ENCODE measurements around the gene PPM1N.

PPM1N gene

DNA sequence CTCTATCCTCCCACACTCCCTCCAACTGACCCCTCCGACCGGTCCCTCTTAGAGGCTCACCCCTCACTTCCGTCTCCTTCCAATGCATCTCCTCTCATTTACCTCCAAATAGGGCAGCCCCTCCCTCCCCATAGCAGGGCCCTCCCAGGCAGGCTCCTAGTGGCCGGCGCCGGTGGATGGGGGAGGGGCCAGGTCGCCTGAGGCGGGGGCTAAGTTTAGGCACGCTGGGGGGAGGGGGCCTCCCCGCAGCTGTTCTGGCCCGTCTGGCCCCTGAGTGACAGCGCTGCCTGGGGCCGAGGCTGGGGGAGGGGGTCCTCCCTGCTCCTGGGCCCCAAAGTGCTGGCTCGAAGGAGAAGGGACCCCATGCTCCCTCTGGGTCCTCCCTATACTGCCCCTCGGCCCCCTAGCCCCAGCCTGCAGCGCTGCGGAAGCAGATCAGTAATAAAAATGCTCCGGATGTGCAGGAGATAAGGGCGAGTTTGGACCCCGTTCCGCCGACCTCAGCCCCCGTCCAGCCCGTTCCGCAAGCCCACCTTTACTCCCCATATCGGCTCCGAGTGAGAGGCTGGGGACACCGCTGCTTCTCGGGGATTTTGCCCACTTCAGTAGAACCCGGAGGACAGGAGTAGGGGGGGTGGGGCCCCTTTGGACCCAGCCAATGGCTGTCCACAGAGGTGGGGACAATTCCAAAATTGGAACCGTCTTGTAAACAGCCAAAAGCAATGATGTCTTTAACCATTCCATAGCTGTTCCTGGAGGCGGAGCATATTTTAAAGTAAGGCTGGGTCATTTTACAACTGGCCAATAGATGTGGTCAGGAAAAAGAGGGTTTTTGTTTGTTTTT, 5.4 kb upstream of the PPM1N start:
- no peak for DNase-seq (ENCODE audit: low read depth)

DNA sequence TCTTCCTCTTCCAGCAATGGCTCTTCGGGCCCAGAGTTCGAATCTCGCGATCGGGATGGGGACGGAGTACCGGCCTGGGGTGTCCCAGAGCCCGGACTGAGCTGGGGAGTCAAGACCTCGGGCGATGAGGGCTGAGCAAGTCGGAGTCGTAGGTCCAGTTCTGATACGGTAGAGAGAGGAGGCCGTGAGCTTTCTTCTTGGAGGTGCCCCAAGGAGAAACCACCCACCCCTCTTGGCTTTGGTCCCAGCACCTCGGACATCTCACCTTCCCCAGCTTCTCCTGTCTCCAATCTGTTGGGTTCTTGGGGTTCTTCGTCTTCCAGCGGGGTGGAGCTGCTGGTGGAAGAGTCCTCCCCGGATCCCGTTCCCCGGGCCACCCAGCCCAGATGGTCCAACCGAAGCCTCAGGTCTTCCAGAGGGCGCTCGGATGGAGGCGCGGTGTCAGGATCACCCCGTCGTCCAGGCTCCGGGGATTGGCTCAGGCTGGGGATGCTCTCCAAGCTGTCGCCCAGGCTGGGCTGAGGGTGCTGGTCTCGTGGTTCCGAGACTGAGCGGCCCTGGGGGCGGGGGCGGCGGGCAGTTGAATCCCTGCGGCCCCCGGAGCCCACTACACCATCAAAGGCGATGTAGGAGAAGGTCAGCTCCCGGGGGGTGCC, 3.9 kb upstream of the PPM1N start:
- DNase-seq (ENCODE audit: low read depth), result no peak

GRCh38 chr19:45495178-45495577, 3.1 kb upstream of the PPM1N start:
- DNase-seq (ENCODE audit: low read depth), result no peak

DNA sequence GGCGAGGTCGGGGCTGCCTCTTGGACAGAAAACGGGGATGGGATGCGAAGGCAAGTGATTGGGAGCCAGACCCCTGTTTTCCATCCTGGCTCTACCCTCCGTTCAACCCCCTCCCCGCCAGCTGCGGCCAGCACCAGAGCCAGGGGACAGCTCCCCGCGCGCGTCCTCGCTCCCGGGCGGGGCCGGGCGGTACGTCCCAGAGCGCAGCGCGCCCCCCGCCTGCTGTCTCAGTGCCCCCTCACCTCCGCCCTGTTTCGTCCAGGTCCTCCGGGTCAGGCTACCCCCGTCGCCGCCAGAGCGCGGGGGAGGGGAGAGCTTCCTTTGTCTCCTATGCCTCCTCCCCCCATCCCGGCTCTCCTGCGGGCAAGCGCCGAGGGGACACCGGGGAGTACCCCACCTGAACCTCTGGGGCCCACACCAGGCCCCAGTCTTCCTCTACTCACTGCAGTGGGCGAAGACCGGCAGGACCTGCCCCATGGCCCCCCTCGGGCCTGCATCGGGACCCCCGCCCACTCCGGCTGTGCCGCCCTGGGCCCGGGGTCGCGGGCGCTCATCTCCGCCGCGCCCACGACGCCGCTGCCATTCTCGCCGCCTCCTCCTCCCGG, 1.8 kb upstream of the PPM1N start:
- DNase-seq (ENCODE audit: low read depth), result no peak

DNA sequence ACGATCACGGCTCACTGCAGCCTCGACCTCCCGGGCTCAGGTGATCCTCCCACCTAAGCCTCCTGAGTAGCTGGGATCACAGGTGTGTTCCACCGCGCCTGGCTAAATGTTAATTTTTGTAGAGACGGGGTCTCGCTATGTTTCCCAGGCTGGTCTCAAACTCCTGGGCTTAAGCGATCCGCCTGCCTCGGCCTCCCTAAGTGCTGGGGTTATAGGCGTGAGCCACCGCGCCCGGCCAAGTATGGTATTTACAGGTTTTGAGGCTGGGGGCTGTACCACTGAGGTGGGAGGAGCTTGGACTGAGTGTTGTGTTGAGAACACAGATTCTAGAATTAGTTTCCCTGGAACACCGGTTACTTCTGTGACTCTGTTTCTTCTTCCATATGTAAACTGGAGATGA, 452 bp upstream of the PPM1N start:
- no peak for DNase-seq (ENCODE audit: low read depth)

DNA sequence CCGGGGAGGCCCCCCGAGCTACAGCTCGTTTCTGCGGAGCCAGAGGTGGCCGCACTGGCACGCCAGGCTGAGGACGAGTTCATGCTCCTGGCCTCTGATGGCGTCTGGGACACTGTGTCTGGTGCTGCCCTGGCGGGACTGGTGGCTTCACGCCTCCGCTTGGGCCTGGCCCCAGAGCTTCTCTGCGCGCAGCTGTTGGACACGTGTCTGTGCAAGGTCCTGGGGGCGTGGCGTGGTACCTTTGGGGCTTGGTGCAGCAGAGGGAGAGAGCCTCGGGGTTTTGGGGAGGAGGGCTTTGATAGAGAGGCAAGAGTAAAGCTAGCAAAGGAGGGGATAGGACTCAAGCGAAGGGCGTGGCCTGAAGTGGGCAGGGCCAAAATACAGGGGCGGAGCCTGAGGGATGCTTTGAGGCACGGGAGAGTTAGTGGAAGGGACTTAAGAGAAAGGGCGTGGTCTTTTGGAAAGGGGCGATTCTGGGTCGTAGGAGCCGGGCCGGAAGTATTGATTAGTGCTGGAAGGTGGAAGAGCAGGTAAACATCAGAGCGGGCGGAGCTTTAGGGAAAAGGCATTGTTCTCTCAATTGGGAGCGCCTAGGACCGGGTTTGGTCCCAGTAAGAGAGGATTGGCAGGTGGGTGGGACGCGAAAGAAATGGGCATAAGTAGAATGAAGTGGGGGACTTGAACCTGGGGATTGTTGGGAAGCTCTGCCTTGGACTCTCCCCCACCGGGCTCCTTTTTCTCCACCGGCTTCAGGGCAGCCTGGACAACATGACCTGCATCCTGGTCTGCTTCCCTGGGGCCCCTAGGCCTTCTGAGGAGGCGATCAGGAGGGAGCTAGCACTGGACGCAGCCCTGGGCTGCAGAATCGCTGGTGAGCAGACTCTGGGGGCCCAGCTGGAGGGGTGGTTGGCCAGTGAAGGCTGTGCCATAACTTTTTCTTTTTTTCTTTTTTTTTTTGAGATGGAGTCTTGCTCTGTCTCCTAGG, 1.2 kb downstream of the PPM1N start:
- DNase-seq (ENCODE audit: low read depth), result no peak

DNA sequence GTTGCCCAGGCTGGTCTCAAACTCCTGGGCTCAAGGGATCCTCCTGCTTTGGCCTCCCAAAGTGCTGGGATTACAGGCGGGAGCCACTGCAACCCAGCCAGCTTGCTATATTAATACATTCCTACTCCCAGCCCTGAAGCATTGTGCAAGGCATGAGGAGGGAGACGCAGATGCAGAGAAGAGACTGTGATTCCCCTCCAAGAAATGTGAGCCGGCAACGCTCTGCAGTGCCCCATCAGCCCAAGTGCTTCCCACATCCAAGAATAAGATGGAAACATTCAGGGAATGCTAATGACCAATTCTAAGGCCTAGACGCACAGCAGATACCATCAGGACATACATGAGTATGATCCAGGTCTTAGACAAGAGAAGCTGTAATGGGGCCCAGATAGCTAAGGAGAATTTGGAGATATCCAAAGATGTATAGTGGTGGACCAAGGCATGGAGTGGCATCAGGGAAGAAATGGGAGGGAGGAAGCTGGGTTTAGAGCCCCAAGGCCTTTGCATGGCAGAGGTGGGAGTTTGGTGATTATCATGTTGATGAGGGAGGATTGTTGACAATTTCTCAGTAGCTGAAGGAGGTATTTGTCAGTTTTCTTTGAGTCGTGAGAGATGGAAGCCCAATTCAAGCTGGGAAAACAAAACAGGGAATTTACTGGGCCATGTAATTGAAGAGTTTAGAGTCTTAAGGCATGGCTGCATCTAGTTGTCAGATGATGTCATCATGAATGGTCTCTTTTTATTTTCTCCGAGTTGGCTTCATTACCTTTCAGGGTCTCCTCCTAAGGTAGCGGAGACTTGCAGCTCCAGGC, 2.9 kb downstream of the PPM1N start:
- no peak for DNase-seq (ENCODE audit: low read depth)

- DNase-seq (ENCODE audit: low read depth), result no peak
Measured at GRCh38 chr19:45501730-45502014, 3.4 kb downstream of the PPM1N start.

- DNase-seq (ENCODE audit: low read depth), result no peak
Measured at GRCh38 chr19:45502111-45502510, 3.9 kb downstream of the PPM1N start.

- no peak for DNase-seq (ENCODE audit: low read depth)
Measured at GRCh38 chr19:45503909-45504308, 5.7 kb downstream of the PPM1N start.

- DNase-seq (ENCODE audit: low read depth), result no peak
Measured at GRCh38 chr19:45505151-45505995, 7.1 kb downstream of the PPM1N start.

GRCh38 chr19:45505996-45506245, 7.7 kb downstream of the PPM1N start:
- no peak for DNase-seq (ENCODE audit: low read depth)

DNA sequence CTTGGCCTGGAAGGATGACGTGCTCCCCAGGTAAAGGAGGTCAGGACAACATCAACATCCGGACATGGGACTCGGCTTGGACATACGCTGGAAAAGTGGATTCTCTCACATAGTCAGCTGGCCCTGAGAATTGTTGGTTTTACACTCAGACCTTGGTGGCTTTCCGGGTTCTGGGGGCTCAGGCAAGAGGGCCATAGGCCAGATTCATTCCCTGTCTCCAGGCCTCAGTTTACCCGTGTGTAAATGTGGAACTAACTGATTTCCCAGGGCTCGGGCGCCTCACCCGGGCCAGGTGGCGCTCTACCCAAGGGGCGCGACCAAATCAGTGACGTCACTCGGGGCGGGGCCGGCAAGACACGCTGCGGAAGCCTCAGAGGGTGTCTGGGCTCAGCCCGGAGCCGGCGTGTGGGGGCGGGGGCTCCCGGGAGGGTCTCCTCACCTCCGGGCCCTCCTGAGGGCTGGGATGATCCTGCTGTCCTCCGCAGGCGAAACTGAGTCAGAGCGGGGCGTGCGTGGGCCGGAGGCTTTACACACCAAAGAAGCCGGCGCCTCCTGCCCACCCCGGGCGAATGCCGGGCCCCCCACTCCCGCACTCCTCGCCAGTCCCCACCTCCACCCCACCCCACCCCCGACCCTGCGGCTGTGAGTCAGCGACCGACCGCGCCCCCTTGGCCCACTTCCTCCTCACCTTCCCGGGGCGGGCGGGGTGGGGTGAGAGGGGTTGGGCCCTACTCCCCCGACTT, 8.2 kb downstream of the PPM1N start:
- no peak for DNase-seq (ENCODE audit: low read depth)

- no peak for DNase-seq (ENCODE audit: low read depth)
Measured at GRCh38 chr19:45506989-45507871, 9.0 kb downstream of the PPM1N start, which contains the start of gene VASP. Gene VASP, plus strand, starts transcription at chr19:45507479. Its CDS starts 293 bp downstream, at chr19:45507772.

DNA sequence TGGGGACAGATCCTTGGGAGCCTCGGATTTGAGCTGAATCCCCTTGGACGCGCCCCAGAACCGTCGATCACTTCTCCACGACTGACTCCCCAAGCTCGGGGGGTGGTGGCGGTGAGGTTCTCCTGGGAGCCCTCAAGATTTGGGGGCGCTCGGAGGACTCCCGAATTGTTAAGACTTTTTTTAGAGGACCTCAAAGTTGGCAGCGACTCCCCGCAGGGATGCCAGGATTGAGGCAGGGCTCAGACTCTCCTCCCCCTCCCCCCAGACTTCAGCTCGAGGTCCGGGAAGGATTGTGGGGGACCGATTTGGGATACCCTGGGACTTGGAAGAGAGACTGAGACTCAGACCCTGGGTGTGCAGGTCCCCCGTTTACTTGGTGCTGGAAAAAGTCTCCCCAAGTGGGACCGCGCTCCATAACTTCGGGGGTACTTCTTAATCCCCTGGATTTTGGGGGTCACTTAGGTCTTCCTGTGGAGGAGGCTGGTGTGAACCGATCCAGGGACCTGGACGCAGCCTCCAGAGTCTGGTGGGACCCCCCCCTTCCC, 9.7 kb downstream of the PPM1N start:
- no peak for DNase-seq (ENCODE audit: low read depth)

DNA sequence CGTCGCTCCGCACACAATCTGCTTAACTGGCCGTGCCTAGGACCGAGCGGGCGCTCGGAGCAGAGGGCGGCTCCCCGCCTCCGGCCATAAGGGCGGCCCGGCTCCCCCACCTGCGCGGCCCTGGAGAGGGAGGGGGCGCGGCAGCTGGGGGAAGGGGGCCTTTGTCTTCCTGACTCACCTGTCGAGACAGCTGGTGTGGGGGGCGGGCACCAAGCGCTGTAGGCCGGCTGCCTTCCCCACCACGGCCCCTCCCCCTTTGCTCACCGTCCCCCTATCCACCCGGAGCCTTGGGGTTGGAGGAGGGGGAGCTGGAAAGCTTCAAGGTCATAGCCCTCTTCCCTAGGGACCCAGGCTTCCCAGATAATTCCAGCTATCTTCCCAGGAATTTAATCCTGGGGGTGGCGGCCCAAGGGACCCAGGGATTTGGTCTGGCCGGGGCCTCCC, 10.2 kb downstream of the PPM1N start:
- DNase-seq (ENCODE audit: low read depth), result no peak

DNA sequence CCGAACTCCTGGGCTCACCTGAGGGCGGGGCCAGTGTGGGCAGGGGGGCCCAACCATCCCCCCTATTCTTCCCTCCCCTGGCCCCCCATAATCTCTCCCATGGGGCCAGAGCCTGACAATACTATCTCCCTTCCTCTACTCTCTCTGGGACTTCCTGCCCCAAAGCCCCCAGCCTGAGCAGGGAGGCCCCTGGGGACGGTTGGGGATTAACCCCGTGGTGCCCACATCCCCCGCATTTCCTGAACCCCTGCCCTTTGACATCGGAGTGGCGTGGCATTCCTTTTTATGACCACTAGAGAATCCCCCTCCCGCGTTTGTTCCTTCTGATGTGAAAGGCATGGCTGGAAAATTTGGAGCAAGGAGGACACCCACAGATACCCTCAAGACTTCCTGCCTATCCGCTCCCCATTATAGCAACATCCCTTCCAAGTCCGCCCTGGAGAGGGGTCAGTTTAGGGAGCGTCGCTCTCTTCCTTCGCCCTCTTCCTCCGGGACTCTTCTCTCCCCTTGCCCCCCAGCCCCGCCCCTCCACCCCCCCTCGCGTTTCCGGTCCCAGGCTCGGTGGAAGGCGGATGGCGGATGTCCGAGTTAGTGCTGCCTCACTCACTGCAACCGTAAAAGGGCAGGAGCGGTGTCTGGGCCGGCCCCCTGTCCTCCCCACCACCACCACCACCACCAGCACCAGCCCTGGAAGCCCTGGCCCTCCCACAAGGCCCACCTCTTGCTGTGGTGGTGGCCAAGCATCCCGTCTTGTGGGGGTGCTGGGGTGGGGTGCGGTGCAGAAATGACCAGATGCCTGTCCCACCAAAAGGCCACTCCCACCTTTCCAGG, 10.8 kb downstream of the PPM1N start:
- no peak for DNase-seq (ENCODE audit: low read depth)

DNA sequence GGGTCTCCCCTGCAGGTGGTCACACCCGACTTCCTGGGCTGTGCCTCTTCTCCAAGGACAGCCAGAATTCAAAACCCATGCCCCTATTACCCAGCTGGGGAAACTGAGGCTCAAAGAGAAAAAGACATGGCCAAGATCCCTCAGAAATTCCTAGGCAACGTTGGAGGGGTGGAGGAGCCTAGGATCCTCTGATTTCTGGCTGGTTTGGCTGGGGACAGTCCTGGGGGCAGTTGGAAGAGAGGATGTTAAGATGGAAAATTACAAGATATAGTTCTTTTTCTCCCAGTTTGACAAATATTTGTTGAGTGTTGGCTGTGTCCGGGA, 11.4 kb downstream of the PPM1N start:
- no peak for DNase-seq (ENCODE audit: low read depth)
